Keratinocyte (primary cell): ENCODE measurements around the gene PCBD1. TPM values are rescaled to one million over a fixed set of nuclear protein-coding genes. Genes with fewer than 3 reads are reported as not detected.

Experiments
- DNase-seq: peaks from one replicate; pipeline ENCODE4 v3.0.0-alpha.2; 2011; ENCODE audit warnings: low read depth, missing footprints, low spot score
- FAIRE-seq: peaks from 2 replicates; lab custom pipeline; 2011; peaks lifted over from hg19 to GRCh38; lab: Jason Lieb, UNC
- H2AFZ ChIP-seq: 2 replicates; pipeline ENCODE4 v1.6.0; 2012; ENCODE audit warnings: low read length, control low read depth, inconsistent platforms; ENCODE audit not compliant: control insufficient read depth
- H3K27ac ChIP-seq: 2 replicates; pipeline ENCODE4 v1.5.1; 2011; ENCODE audit warnings: low read length; ENCODE audit not compliant: control insufficient read depth, insufficient read depth
- H3K27me3 ChIP-seq: 3 replicates; pipeline ENCODE4 v1.6.0; 2011; ENCODE audit warnings: low read length; ENCODE audit not compliant: control insufficient read depth, insufficient read depth; ENCODE audit errors: extremely low read depth
- H3K36me3 ChIP-seq, 2 experiments: 2 replicates in 1 of 2; 3 replicates in 1 of 2; pipeline ENCODE4 v1.5.1; 2011; ENCODE audit warnings: low read length in 2 of 2, mild to moderate bottlenecking in 1 of 2; ENCODE audit not compliant: control insufficient read depth in 2 of 2, insufficient read depth in 2 of 2; ENCODE audit errors: extremely low read depth in 1 of 2
- H3K4me1 ChIP-seq: 3 replicates; pipeline ENCODE4 v1.5.1; 2011; ENCODE audit warnings: low read length; ENCODE audit not compliant: control insufficient read depth, insufficient read depth; ENCODE audit errors: extremely low read depth
- H3K4me2 ChIP-seq: 3 replicates; pipeline ENCODE4 v1.6.0; 2011; ENCODE audit warnings: low read depth, low read length; ENCODE audit not compliant: control insufficient read depth, insufficient read depth; ENCODE audit errors: extremely low read depth
- H3K4me3 ChIP-seq, 3 experiments: fragments of 200-600 bp in 1 of 3; sonication (generic) in 1 of 3; 2 replicates in 2 of 3; 3 replicates in 1 of 3; pipeline ENCODE4 v1.5.1; 2011 to 2016; ENCODE audit warnings: low read length in 3 of 3, mild to moderate bottlenecking in 3 of 3, control low read depth in 2 of 3, inconsistent platforms in 1 of 3, low read depth in 1 of 3, mixed read lengths in 1 of 3, mixed run types in 1 of 3, moderate library complexity in 1 of 3; ENCODE audit not compliant: control insufficient read depth in 2 of 3, insufficient read depth in 2 of 3; ENCODE audit errors: extremely low read depth in 1 of 3
- H3K79me2 ChIP-seq: 2 replicates; pipeline ENCODE4 v1.6.0; 2012; ENCODE audit warnings: low read length; ENCODE audit not compliant: control insufficient read depth, insufficient read depth
- H3K9ac ChIP-seq: 3 replicates; pipeline ENCODE4 v1.6.0; 2011; ENCODE audit warnings: low read length; ENCODE audit not compliant: control insufficient read depth, insufficient read depth; ENCODE audit errors: extremely low read depth
- H3K9me1 ChIP-seq: 3 replicates; pipeline ENCODE4 v1.6.0; 2011; ENCODE audit warnings: low read length; ENCODE audit not compliant: control insufficient read depth, insufficient read depth; ENCODE audit errors: extremely low read depth
- H3K9me3 ChIP-seq: 2 replicates; pipeline ENCODE4 v1.5.1; 2012; ENCODE audit warnings: low read depth, low read length; ENCODE audit not compliant: control insufficient read depth
- H4K20me1 ChIP-seq: 3 replicates; pipeline ENCODE4 v1.6.0; 2011; ENCODE audit warnings: low read length; ENCODE audit not compliant: control insufficient read depth, insufficient read depth; ENCODE audit errors: extremely low read depth
- CTCF ChIP-seq, 3 experiments: IDR thresholded peaks in 1 of 3; conservative IDR thresholded peaks in 1 of 3; optimal IDR thresholded peaks in 1 of 3; 2 replicates in 2 of 3; 3 replicates in 1 of 3; pipeline versions ENCODE3 to v1.5.1; 2011; ENCODE audit warnings: low read length in 3 of 3, mild to moderate bottlenecking in 3 of 3, moderate library complexity in 2 of 3, control low read depth in 1 of 3, inconsistent platforms in 1 of 3; ENCODE audit not compliant: insufficient read depth in 2 of 3; ENCODE audit errors: extremely low read depth in 1 of 3
- EZH2 ChIP-seq: IDR thresholded peaks from one replicate; pipeline ENCODE4 v1.6.1; 2012; ENCODE audit warnings: inconsistent platforms, mild to moderate bottlenecking, low read length, moderate library complexity
- dilution Hi-C: fragments of 300-500 bp; cut with MboI; formaldehyde crosslinking; loops from one replicate; pipeline ENCODE4 v1.7.0; 2020; ENCODE audit warnings: low sequenced_read_pairs; ENCODE audit not compliant: extremely low pct_ligation_motif_present
- polyA minus RNA-seq, 3 experiments: library from RNA; depleted of rRNA, polyadenylated mRNA; stranded (reverse); fragments of >200 nt; gene quantifications; 1 replicate in 1 of 3; 2 replicates in 1 of 3; 3 replicates in 1 of 3; pipeline ENCODE4 v1.2.3, GENCODE V29; 2011
- polyA plus RNA-seq, 5 experiments: library from polyadenylated mRNA; depleted of rRNA in 3 of 5; stranded (reverse) in 3 of 5; stranded (forward) in 1 of 5; unstranded in 1 of 5; fragments of >200 nt; gene quantifications; 1 replicate in 1 of 5; 2 replicates in 3 of 5; 3 replicates in 1 of 5; pipeline versions ENCODE4 v1.2.1 to v1.2.3, GENCODE V29; 2011 to 2012; ENCODE audit warnings: missing spikeins in 2 of 5, low read depth in 1 of 5, low replicate concordance in 1 of 5

Gene PCBD1
- polyA plus RNA-seq, result 41.5 to 59.3 TPM (median 43.5 TPM) in 3 replicates
- 5.8 TPM for polyA plus RNA-seq (2011; ENCODE audit: low read depth)
- polyA plus RNA-seq (2011; cell fraction: cytosol; rRNA removed), result 74.4 and 77.2 TPM in 2 replicates
- 21.5 and 22.9 TPM in 2 replicates for polyA plus RNA-seq (2011; cell fraction: nucleus; rRNA removed)
- 55.1 and 58.5 TPM in 2 replicates for polyA plus RNA-seq (2012; ENCODE audit: low replicate concordance)
- polyA minus RNA-seq, result 21.5 to 29.7 TPM (median 28.0 TPM) in 3 replicates
- 37.0 TPM for polyA minus RNA-seq (2011; cell fraction: cytosol; rRNA and poly(A)+ RNA removed)
- 4.3 and 11.2 TPM in 2 replicates for polyA minus RNA-seq (2011; cell fraction: nucleus; rRNA and poly(A)+ RNA removed)

- no peak within 1 kb of the TSS for H3K27ac ChIP-seq
- DNase-seq, result no peak
- H3K79me2 ChIP-seq, result no peaks in the 10 kb centered on the region
- FAIRE-seq, result no peak
- peak within 1 kb of the TSS; percentile 89 for H2AFZ ChIP-seq
- H3K9me3 ChIP-seq, result no peaks in the 10 kb centered on the region
- no peaks in the 10 kb centered on the region for H3K27me3 ChIP-seq
- peaks cover 5 to 16% of the 10 kb centered on the region in 2 experiments for H3K36me3 ChIP-seq
- H3K9me1 ChIP-seq, result no peaks in the 10 kb centered on the region
- dilution Hi-C loops, result no loop called here
- H3K4me2 ChIP-seq, result peak within 1 kb of the TSS; percentile 70
- H4K20me1 ChIP-seq, result no peaks in the 10 kb centered on the region
- TF ChIP-seq CTCF (optimal IDR thresholded peaks at IDR 0.05 in 1 of 3, IDR thresholded peaks at IDR 0.05 in 1 of 3, conservative IDR thresholded peaks at IDR 0.05 in 1 of 3; ENCODE audit: extremely low read depth in 1 of 3, insufficient read depth in 2 of 3, low read length in 3 of 3) (no peak), EZH2 (no peak)
- H3K4me3 ChIP-seq, result peak within 1 kb of the TSS; percentile 55 to 76 (median 69)
- H3K4me1 ChIP-seq, result peaks cover 9% of the 10 kb centered on the region
- peak within 1 kb of the TSS; percentile 74 for H3K9ac ChIP-seq
These were observed at the start of gene PCBD1 for GRCh38 chr10:70887804-70888800. Gene PCBD1, minus strand, starts transcription at chr10:70888565. Its CDS starts 32 bp downstream, at chr10:70888533.

DNA sequence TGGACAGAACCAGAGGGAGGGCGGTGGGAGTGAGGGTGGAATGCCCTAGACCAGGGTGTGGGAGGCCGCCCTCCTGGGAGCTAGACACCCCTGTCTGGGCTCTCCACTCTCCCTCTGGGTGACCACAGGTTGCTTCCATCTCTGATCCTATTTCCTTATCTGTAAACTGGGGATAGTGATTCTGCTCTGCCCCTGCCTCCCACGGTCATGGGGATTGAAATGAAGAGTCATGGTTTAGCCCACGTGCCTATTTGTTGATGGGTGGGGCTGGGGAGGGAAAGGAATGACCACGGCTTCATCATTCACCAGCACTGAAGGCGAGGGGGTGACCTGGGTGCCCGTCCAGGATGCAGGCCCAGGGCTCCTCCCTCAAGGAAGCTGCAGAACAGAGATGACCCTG is 49.3 kb upstream of the PCBD1 start:
- Histone ChIP-seq H3K36me3 (no peaks in the 10 kb centered on the region), H3K9me3 (no peaks in the 10 kb centered on the region), H3K9me1 (no peaks in the 10 kb centered on the region), H3K4me1 (no peaks in the 10 kb centered on the region), H3K4me3 (no peak overlapping the region), H3K79me2 (no peaks in the 10 kb centered on the region), H3K27ac (no peak overlapping the region), H3K9ac (no peak overlapping the region), H3K27me3 (peaks cover 45% of the 10 kb centered on the region), H4K20me1 (peaks cover 2% of the 10 kb centered on the region), H2AFZ (no peak overlapping the region), H3K4me2 (no peak overlapping the region)
- DNase-seq (no peak), FAIRE-seq (no peak)
- TF ChIP-seq CTCF (optimal IDR thresholded peaks at IDR 0.05 in 1 of 3, IDR thresholded peaks at IDR 0.05 in 1 of 3, conservative IDR thresholded peaks at IDR 0.05 in 1 of 3; ENCODE audit: extremely low read depth in 1 of 3, insufficient read depth in 2 of 3, low read length in 3 of 3) (no peak), EZH2 (no peak)
- dilution Hi-C loops, result no loop called here
